Mononuclear cell (primary cell): ENCODE results near the gene TUB. TPM values are rescaled to one million over a fixed set of nuclear protein-coding genes. Genes with fewer than 3 reads are reported as not detected.

Experiments used
- H3K27me3 ChIP-seq: 2 replicates; pipeline ENCODE4 v1.6.0; 2011; ENCODE audit warnings: low read length, control low read depth; ENCODE audit not compliant: insufficient read depth
- H3K4me1 ChIP-seq: 2 replicates; pipeline ENCODE4 v1.5.1; 2011; ENCODE audit warnings: mild to moderate bottlenecking, low read length, control low read depth; ENCODE audit not compliant: insufficient read depth
- H3K4me3 ChIP-seq: 2 replicates; pipeline ENCODE4 v1.5.1; 2011; ENCODE audit warnings: mild to moderate bottlenecking, low read length, moderate library complexity
- H3K9me3 ChIP-seq: 2 replicates; pipeline ENCODE4 v1.5.1; 2011; ENCODE audit warnings: low read depth, mild to moderate bottlenecking, control low read depth, low read length
- total RNA-seq: library from RNA; depleted of rRNA; stranded (reverse); fragments of >200 nt; gene quantifications from one replicate; pipeline ENCODE4 v1.2.3, GENCODE V29; 2012

TUB gene
- total RNA-seq, 1 donor: under 0.01 TPM

DNA sequence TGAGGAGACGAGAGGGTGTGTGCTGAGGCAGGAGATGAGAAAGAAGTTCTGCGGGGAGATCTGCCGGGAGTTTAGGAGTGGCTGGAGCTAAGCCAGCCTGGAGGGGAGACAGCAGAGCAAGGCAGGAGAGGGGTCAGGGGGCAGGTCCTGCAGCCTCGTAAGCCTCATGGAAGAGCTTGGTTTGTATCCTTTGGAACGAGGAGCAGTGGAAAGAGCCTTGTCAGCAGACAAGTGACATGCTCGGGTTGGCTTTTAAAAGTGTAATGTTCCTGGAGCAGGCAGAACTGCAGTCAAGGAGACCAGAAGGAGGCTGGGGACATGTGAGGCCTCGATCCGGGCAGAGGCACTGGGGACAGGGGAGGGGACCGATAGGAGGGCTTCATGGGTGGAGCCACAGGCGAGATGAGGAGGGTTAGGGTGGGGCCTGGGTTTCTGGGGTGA lies 21.4 kb upstream of the TUB start:
- no peaks in the 10 kb centered on the region for H3K4me1 ChIP-seq
- H3K4me3 ChIP-seq: no peak overlapping the region
- H3K9me3 ChIP-seq: no peaks in the 10 kb centered on the region
- H3K27me3 ChIP-seq: no peaks in the 10 kb centered on the region

DNA sequence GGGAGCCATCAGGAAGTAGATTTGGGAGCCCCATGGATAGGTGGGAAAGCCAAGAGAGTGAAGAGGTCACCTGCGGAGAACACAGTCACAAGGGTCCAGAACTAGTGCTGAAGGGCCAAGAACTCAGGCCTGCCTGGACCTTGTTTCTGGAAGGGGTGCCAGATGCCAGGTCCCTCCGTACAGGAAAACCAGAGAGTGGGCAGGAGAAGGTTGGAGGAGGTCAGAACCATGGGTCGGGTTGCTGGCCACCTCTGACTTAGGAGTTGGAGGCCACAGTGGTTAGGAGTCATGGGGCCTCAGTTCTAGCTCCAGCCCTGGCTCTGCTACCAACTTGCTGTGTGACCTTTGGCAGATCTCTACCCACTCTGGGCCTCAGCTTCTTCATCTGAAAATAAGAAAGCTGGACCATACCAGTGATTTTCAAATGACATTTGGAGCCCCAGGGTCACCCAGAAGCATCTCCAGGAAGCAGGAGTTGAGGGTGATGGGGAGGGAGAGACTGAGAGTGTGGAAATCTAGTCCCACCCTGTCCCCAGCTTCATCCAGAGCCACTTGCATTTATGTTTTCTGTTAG lies 20.8 kb upstream of the TUB start:
- H3K4me1 ChIP-seq: no peaks in the 10 kb centered on the region
- no peak overlapping the region for H3K4me3 ChIP-seq
- no peaks in the 10 kb centered on the region for H3K27me3 ChIP-seq
- H3K9me3 ChIP-seq: no peaks in the 10 kb centered on the region

DNA sequence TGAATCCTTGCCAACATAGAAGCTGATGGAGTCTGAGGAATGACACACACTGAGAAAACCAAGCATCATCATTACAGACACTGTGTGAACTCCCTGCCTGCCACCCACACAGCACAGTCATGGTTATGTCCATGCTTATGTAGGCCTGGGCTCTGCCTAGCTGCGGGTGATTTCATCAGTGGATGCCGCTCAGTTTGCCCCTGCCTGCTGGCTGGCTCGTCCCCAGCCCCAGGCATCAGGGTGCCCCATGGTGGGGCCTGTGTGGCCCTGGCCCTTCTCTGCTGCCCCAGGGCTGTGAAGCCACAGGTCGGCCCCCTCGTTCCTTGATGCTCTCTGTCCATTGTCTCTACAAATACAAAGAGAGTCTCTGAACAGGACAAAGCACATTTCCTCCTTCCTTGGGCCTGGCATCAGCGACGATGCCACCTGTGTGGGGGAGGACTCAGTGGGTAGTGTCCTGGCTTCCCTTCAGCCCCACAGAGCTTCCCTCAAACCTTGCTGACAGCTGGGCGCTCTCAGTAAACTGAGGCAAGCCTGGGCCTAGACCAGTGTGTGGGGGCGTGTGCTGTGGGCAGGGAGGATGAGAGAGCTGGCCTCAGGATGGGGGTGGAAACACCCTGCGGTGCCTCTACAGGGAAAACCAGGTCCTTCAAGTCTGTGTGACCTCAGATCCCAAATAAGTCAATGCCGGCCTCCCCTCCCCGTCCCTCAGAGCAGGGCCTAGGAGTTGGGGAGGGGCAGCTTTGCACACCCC lies 20.0 kb upstream of the TUB start:
- no peaks in the 10 kb centered on the region for H3K27me3 ChIP-seq
- no peak overlapping the region for H3K4me3 ChIP-seq
- no peaks in the 10 kb centered on the region for H3K4me1 ChIP-seq
- no peaks in the 10 kb centered on the region for H3K9me3 ChIP-seq

DNA sequence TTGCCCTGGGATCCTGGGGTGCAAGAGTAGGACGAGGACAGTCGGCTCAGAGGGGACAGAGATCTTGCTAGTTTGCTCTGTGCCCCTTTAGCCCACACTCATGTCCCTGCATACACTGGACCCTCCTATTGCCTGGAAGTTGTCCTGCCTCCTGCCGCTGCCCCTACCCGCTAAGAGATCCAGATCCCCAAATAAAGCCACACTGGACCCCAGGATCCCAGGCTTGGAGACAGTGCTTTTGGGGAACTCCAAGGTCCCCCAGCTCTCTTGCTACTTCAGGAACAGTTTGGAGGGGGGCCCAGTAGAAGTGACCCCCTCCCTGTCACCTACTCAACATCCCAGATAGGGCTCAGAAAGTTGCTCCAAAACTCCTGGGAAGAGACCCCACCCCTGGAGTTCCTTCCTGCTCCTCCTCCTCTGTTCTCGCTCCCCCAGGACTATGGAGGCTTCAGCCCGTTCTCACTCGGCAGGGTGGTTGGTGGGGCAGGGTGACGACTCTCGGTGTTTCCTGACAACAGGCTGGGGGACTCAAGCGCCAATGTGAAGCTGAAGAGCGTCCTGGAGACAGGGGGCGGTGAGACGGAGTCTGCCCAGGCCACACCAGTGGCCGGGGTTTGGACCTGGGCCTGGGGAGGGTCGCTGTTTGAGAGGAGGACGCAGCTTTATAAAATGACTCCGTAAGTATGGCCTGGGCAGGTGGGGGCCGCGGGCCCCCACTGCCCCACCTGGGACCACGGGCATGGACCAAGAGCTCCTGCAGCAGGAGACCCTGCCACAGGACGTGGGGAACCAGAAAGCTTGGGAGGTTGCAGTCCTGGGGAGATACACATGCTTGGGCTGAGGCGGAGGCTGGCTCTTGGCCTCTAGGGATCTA lies 19.2 kb upstream of the TUB start:
- H3K4me1 ChIP-seq: no peaks in the 10 kb centered on the region
- no peaks in the 10 kb centered on the region for H3K9me3 ChIP-seq
- H3K27me3 ChIP-seq: no peaks in the 10 kb centered on the region
- H3K4me3 ChIP-seq: no peak overlapping the region

DNA sequence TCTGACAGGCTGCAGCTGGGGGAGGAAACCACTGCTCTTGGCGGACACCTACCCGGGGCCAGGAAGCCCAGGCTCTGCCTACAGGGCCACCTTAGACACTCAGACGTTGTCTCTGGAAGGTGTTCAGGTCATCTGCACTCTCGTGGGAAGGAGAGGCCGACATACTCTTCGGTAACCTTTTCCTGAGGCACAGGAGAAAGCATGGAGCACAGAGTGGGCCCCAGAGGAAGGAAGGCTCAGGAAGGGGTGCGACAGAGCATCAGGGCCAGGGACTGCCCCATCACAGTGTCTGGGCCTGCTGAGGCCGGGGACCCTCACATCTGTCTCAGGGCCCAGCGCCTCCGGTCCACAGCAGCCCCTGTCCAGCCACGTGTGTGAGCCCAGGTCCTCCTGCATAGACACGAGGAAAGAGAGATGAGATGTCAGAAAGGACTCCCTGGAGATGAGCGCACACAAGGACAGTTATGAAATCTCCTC lies 18.2 kb upstream of the TUB start:
- Histone ChIP-seq H3K27me3 (no peaks in the 10 kb centered on the region), H3K4me3 (no peak overlapping the region), H3K9me3 (no peaks in the 10 kb centered on the region), H3K4me1 (no peaks in the 10 kb centered on the region)

DNA sequence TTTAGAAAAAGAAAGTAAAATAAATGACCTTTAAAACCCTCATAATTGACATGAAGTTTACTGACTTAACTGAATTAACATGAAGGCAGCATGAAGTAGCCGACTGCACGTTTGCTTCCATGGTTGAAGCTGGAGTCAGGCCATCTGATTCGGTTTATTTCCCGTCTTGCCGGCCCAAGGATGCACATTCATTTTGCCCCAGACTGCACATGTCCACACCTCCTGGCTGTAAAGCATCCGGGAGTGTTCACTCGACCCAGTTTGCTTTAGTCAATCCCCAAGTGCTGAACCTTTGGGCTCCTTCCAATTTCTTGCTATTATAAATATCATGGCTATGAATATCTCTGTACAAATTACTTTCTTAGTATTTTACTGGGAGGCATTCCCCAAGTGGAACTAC lies 17.7 kb upstream of the TUB start:
- Histone ChIP-seq H3K9me3 (no peaks in the 10 kb centered on the region), H3K4me1 (no peaks in the 10 kb centered on the region), H3K27me3 (no peaks in the 10 kb centered on the region), H3K4me3 (no peak overlapping the region)

DNA sequence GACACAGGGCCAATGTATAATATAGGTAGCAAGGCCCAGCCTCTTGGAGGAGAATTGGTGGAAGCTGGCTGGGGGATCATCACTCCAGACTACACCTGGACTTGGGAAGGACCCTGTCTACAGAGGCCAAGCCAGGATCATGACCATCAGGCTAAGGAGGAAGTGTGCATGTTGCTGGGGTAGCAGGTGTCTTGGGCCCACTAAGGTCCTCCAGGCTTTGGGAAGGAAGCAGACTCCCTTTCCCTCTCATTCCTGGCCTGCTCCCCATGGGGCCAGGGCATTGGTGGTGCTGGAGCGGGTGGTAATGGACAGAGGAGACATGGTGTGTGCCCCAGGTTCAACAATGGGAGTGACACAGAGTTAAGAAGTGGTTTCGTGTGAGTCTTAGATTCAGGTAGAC lies 16.0 kb upstream of the TUB start:
- no peak overlapping the region for H3K4me3 ChIP-seq
- no peaks in the 10 kb centered on the region for H3K27me3 ChIP-seq
- no peaks in the 10 kb centered on the region for H3K9me3 ChIP-seq
- no peaks in the 10 kb centered on the region for H3K4me1 ChIP-seq

DNA sequence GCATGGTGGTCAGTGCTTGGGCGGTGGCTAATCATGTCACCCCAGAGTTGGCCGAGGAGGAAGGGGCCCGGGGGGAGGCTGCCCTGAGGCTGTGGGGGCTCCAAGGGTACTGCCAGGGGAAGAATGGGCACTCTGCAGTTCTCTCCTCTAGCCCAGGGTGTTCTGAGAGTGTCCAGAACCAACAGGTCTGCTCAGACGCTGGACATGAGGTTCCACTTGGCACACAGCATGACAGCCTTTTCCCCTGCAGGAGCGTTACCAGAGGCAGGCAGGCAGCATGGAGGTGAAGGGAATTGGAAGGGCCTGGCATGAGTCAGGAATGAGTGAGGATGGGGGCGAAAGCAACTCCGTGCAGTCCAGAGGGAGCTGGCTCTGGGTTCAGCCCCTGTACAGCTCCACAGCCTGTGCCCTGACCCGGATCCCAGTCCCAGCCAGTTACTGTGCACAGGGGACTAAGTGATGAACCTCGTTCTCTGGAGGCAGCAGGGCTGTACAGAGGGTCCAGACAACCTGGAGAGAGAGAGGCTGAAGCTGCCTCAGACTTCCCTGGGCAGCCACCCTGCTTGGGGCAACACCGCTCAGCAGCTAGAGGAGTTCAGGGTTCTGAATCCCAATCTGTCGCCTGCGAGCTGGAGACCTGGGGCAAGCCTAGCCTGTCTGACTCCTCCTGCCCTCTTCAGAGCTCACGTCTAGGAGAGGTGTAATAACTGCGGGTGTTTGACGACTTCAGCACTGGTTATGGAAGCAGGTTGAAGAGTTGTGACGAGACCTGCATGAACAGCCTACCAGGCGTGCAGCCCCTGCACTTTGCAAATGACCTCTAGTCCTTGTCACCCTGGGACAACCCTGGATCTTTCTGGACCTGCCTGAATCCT lies 14.7 kb upstream of the TUB start:
- no peaks in the 10 kb centered on the region for H3K9me3 ChIP-seq
- no peak overlapping the region for H3K4me3 ChIP-seq
- H3K27me3 ChIP-seq: no peaks in the 10 kb centered on the region
- no peaks in the 10 kb centered on the region for H3K4me1 ChIP-seq

DNA sequence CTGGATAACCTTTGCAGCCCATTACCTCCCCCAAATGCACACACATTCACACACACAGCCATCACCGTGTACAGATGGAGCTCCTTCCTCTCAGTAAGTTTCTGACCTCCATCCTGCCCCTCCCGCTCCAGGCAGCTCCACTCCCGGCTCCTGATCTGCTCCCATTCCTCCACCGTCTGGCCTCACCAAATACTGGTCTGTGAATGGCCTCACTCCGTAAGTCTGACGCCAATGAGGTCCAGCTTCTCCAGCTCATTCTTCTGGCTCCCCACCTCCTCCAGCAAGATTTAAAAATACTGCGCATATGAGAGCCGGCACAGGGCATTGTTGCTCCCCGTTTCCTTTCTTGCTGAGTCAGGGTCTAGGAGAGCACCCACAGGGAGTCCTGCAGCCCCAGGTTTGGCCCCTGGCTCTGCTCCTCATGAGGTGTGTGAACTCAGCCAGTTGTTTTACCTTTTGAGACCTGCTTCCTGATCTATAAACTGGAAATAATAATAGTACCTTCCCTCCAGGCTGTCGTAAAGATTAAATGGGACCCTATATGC lies 14.0 kb upstream of the TUB start:
- Histone ChIP-seq H3K27me3 (no peaks in the 10 kb centered on the region), H3K4me1 (no peaks in the 10 kb centered on the region), H3K9me3 (no peaks in the 10 kb centered on the region), H3K4me3 (no peak overlapping the region)

DNA sequence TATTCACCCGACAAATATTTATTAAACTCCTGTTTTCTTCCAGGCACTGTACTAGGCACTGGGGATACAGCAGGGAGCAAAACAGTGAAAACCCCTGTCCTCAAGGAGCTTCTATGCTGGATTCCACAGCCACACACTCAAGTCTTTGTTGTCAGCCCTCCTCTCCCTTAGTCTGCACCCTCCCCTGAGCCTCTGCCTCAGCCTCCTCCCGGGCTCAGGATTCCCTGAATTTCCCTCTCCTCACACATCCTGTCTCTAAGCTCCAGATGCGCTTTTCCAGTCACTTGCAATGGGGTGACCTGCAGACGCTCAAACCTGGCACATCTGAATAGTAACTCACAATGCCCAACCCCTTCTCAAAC lies 13.5 kb upstream of the TUB start:
- Histone ChIP-seq H3K4me1 (no peaks in the 10 kb centered on the region), H3K9me3 (no peaks in the 10 kb centered on the region), H3K4me3 (no peak overlapping the region), H3K27me3 (no peaks in the 10 kb centered on the region)

DNA sequence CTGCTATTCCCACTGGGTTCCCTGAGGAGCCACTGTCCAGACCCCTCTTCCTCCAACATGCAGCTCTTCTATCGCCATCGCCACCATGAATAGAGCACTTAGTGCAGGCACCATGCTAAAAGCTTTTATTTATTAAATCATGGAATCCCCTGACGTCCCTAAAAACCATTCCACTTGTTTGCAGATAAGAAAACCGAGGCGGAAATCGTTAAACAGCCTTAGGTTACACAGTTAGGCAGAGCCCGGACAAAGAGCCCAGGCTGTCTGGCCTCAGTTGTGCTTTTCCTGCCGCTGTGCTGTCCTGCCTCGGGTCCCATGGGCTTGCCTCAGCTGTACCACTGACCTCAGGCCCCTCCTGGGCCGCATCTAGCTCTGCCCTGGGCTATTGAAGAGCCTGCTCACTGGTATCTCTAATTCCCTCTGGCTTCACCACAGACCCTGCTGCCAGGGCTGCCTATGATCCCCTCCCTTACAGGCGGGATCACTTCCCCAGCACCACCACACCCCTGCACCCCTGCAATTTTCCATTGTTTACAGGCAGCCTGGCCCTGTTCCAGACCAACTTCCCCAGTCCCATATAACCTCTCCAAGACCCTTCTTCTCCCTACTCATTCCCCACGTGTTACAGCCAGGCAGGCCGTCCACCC lies 13.0 kb upstream of the TUB start:
- Histone ChIP-seq H3K4me1 (no peaks in the 10 kb centered on the region), H3K9me3 (no peaks in the 10 kb centered on the region), H3K27me3 (no peaks in the 10 kb centered on the region), H3K4me3 (no peak overlapping the region)

DNA sequence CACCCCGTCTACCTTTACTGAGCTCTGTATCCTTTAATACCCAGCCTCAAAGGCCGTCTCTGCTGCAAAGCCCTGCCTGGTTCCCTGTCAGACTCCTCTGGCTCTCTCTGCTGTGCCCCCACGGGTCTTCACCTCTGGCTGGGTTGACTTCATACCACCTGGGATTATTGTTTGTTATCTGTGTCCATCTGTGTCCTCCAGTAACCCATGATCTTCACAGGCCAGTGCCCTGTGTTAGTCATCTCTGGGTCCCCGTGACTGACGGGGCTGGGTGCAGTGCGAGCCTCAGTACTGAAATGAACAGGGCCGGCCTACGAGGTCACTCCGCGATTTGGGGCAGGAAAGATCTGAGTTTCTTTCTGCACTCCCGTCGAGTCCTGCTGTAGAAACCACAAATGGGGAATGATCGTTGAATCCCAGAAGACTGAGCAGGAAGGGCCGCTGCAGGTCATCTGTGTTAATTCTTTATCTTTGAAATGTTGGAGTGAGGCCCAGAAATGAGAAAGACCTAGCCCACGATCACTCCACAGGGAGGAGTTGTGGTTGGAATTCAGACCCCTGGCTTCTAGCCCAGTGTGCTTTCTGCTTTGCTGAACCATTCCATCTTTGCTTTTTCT lies 12.3 kb upstream of the TUB start:
- Histone ChIP-seq H3K9me3 (no peaks in the 10 kb centered on the region), H3K27me3 (no peaks in the 10 kb centered on the region), H3K4me1 (no peaks in the 10 kb centered on the region), H3K4me3 (no peak overlapping the region)

DNA sequence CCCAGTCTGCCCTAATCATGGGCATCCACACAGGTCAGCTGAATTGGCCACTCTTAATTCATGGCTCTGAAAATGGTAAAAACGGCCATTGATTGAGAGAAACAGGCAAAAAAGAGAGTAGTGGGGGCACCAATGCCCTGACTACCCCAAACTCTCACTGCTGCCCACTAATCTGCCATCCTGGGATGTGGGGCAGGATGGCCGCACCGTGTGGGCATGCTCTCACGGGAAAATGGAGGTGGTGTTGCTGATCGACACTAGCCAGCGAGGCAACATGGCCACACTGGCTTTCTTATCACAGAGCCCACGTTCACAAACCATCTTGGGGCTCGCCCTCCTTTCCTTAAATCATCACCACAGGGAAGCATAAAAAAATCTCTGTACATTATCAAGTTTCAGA lies 11.2 kb upstream of the TUB start:
- no peaks in the 10 kb centered on the region for H3K9me3 ChIP-seq
- no peak overlapping the region for H3K4me3 ChIP-seq
- no peaks in the 10 kb centered on the region for H3K27me3 ChIP-seq
- no peaks in the 10 kb centered on the region for H3K4me1 ChIP-seq
